UCSD-AML1 (cell line): Measurements from ENCODE around the gene AKR1B1.

Experiments used
- DNase-seq: peaks from one replicate; lab custom pipeline; 2025; ENCODE audit not compliant: unreplicated experiment; lab: John Stamatoyannopoulos, UW

Gene AKR1B1

GRCh38 chr7:134420424-134421125 lies 38.3 kb downstream of the AKR1B1 start:
- DNase-seq: no peak

- DNase-seq: no peak
Measured at GRCh38 chr7:134419875-134420274, 39.0 kb downstream of the AKR1B1 start.

DNA sequence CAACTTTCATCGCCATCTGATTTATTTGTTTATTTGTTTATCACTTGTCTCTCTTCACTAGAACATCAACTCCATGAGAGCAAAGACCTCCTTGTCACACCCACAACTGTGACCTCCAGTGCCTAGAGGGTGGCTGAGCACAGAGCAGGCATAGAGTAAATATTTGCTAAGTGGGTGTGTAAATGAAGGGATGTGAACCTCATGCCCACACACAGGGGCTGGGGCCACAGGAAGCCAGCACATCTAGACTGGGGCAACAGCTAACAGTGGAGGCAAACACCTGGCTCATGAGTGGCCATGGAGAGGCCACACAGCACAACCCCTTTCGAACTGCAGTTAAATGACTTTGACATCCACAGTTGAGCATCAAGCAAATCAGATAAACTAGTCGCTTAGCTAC lies 39.8 kb downstream of the AKR1B1 start:
- no peak for DNase-seq

GRCh38 chr7:134415700-134416099 lies 43.2 kb downstream of the AKR1B1 start:
- no peak for DNase-seq

DNA sequence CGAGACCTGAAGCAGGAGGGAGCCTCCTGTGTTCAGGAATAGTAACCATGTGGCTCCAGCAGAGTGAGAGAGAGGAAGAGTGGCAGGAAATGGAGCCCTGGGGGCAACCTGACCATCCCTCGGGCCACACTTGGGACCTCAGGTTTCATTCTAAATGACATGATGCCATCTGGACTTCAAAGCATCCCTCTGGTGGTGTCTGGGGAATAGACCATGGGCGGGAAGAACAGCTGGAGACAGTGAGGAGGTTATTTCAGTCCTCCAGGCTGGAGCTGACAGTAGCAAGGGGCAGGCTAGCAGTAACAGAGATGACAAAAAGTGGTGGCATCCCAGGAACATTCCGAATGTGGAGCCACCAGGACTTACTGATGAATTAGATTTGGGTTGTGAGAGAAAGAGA lies 44.8 kb downstream of the AKR1B1 start:
- no peak for DNase-seq

DNA sequence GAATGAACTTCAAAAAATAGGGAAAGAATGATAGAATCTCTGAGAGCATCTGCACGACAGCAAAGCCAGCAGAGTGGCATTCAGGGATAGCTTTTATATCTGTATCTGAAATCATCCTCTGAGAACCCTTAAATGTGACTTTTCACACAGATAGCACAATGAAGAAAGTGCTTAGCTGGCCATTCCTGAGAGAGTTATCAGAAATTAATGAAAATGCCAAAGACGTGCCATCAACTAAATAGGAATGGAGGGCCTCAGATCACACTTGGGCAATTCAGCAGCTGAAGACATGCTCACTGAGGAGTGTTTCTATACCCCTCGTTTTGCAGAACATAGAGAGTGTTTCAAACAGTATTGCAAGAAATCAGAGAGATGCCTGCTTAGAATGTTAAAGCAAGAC lies 51.6 kb downstream of the AKR1B1 start:
- DNase-seq: no peak

GRCh38 chr7:134406431-134406830 lies 52.5 kb downstream of the AKR1B1 start:
- DNase-seq: no peak

- DNase-seq: no peak
Measured at GRCh38 chr7:134405299-134405698, 53.6 kb downstream of the AKR1B1 start.

DNA sequence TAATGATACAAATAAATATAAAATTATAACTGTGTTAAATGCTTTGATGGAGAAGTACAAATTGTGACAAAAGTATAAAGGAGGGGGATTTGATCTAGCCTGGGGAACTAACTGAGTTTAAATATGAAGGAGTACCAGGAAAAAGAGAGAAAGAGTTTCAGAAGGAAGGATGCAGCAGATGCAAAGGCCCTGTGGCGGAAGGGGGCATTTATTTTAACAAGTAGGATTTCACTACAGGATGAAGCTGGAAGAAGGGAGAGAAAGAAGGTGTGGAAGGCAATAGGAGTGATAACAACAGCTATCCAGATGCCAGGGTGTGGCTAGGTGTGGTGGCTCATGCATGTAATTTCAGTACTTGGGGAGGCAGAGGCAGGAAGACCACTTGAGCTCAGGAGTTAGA lies 55.8 kb downstream of the AKR1B1 start:
- no peak for DNase-seq

DNA sequence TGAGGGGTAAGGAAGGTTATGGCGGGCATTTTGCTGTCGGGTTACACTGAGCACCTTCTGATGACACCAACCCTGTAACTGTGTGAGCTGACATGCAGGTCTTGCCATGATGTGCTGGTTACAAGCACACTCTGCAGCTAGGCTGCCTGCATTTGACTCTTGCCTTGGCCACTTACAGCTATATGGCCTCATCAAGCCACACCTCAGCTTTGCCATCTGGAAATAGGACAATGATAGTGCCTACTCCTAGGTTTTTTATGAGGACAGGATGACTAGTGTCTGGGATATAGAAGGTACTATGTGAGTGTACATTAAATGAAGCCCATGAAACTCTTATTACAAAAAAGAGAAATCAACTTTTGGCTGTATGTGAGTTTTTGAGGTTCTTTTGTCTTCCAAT lies 58.0 kb downstream of the AKR1B1 start:
- no peak for DNase-seq

DNA sequence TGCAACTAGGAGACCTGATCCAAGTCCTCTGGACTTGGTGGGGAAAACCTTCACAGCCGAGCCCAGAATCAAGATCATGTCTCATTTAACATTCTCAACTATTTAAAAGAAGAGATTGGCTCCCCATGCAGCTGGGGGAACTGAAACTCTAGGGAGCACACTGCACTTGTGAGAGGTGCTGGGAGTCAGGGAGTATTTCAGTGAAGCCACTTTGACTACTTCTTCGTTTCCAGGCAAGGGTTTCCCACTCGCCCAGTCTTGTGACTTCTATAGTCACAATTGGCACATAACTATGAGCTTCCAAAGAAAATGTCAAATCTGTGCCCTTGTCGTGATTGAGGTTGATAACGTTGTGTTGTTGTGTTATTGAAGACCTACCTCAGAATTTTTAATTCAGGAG lies 62.9 kb downstream of the AKR1B1 start:
- DNase-seq: no peak

DNA sequence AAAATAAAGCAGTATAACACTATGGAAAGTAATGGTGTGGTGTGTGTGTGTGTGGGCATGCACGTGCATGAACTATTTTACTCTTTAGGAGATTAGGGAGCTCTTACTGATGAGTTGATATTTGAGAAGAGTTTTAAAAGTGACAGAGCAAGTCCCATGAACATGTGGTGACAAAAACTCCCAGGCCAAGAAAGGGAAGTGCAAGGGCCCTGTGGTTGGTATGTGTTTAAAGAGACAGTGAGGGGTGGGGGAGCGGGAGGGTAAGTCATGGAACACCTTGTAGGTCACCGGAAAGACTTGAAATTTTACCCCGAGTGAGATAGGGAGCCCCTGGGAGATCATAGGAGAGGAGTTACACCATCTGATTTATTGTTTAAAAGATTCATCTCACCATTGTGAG lies 63.3 kb downstream of the AKR1B1 start:
- no peak for DNase-seq

- no peak for DNase-seq
Measured at GRCh38 chr7:134394056-134394455, 64.8 kb downstream of the AKR1B1 start.
